Placental pericyte (primary cell): ENCODE results near the gene PNCK. TPM values are rescaled to one million over a fixed set of nuclear protein-coding genes. Genes with fewer than 3 reads are reported as not detected.

Experiments
- small RNA-seq: library from RNA; depleted of rRNA; stranded (forward); fragments of <200 nt; gene quantifications from one replicate; pipeline ENCODE3, GENCODE V24; 2012; ENCODE audit warnings: low replicate concordance
- total RNA-seq: library from RNA; depleted of rRNA; stranded (reverse); fragments of >200 nt; gene quantifications from 2 replicates; pipeline ENCODE4 v1.2.3, GENCODE V29; 2012

The PNCK gene
- total RNA-seq, result 0.22 TPM in 1 of 2 replicates, not detected in the other

DNA sequence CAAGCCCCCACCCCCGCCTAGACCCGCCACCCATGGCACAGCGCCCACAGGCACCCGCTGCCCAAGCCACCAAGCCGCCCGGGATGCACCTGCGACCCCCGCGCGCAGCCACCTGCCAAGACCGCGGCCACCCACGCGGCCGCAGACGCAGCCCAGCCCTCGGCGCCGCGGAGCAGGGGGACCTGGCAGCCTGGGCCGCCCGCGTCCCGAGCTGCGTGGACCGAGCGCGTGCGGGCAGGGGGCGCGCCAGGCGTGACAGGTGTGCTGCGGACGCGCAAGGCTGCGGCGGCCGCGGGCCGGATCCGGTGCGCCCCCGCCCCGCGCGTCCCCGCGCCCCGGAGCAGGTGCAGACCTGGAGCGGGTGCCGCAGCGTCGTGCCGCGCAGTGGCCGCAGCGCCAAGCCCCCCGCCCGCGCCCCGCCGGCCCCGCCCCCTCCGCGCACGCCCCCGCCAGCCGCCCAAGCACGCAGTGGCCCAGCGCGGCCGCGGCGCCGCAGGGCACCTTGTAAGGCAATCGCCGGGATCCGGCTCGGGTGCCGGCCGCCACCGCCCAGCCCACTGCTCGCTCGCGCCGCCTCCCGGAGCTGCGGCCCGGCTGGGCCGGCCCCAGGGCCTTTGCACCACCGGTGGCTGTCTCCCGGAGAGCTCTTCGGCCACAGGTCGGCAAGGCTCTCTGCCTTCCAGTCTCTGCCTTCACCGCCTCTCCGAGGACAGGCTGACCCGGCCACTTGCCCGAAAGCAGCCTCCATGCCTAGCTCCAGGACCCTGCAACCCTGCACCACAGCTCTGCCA is at the start of gene PNCK:
PNCK (minus strand) TSS at position 386 of the 791 bp plus-strand sequence. CDS start 737 bp downstream, outside the sequence.

DNA sequence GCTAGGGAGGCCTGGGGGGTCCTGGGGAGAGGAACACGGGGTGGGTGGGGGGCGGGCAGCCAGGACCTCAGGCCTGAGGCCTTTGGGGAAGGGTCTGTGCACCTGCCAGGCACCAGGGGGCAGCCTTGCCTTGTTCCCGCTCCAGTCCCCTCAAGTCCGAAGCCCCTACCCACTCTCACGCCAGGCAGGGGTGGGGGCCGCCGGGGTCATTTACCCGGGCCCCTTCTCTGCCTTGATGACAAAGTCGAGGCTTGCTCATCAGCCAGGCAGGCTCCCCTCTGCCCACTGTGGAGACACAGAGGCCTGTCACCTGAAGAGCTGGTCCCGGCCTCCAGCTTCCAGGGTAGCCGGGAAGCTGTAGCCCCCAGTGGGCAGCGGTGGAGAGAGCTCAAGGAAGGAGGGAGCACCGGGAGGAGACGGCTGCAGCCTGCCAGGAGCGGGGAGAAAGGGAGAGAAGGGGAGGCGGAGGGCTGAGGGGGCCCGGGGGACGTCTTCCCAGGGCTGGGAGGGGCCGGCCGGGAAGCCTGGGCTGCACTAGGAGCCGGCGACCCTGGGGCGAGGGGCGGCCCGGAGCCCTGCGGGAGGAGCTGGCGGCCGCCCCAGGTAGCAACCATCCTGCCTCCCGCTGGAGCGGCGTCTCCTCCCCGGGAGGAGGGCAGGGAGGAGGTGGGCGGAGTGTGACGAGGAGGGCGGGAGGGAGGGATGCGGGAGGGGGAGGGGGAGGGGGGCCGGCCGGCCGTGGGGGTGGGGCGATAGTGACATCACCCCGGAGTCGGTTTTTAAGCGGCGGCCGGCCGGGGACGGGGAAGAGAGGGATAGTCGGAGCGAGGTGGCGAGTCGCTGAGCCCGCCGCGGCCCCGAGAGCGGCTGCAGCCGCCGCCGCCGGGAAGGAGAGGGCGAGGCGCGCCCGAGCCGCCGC is 13.8 kb upstream of the PNCK start, which contains the start of gene SLC6A8:
SLC6A8 (plus strand) TSS at position 806 of the 919 bp plus-strand sequence. CDS start 649 bp downstream, outside the sequence.

DNA sequence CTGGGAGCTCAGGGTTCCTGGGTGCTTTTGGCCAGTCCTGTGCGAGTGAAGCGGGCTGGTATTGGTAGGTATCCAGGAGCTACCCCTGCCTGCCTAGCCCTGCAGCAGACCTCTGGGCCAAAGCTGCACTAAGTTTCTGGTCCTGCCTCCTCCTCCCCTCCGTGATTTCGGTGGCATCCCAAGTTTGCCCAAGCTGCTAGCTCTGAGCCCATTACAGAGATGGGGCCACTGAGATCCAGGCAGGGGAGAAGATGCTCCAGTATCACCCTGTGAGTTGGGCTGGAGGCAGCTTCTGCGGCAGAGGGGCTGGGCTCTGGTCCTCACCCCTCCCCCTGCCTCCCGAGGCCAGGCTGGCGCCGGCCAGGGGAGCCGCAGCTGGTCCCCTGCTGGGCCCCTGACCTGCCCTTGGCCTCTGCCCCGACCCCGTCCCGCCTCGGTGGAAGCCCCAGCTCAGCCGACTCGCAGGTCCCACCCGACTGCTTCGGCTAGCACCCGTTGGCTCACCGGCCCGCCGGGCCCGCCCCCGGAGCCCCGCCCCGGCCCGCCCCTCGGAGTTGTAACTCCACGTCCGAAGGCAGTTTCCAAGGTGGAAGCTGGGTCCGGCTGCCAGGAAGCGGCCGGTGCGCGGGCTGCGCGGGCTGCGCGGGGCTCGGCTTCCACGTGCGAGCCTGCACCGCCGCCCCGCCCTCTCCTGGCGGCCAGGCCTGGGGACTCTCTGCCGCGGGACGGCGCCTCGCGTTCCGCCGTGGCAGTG is 26.8 kb downstream of the PNCK start, which contains the start of gene DUSP9:
DUSP9 (plus strand) TSS at position 584 of the 754 bp plus-strand sequence. CDS start 751 bp downstream, outside the sequence.

Small RNA genes lying within 50 kb of the gene (small RNA-seq; reads per million reads assigned to genes)
- gene RN7SL687P, result not detected

Other genes with a start within 250 kb of the PNCK start
- gene TREX2, start 227.8 kb downstream of the PNCK start, total RNA-seq, result 0.22 and 2.4 TPM in 2 replicates
- 8.8 and 26.8 TPM in 2 replicates for gene HAUS7, start 203.2 kb downstream of the PNCK start, total RNA-seq
- 3.3 and 23.3 TPM in 2 replicates for gene BGN, start 178.8 kb downstream of the PNCK start, total RNA-seq
- not detected in 2 replicates for gene ATP2B3, start 156.2 kb downstream of the PNCK start, total RNA-seq
- gene CCNQ, start 74.7 kb downstream of the PNCK start, total RNA-seq, result 24.3 and 52.0 TPM in 2 replicates
- gene DUSP9, start 26.6 kb downstream of the PNCK start, total RNA-seq, result under 0.01 and 0.14 TPM in 2 replicates
- gene SLC6A8, start 14.1 kb upstream of the PNCK start, total RNA-seq, result 10.0 and 16.4 TPM in 2 replicates
- 141 and 153 TPM in 2 replicates for gene BCAP31, start 50.6 kb upstream of the PNCK start, total RNA-seq
- gene ABCD1, start 51.0 kb upstream of the PNCK start, total RNA-seq, result 18.6 and 22.0 TPM in 2 replicates
- 4.0 and 4.6 TPM in 2 replicates for gene PLXNB3, start 90.4 kb upstream of the PNCK start, total RNA-seq
- gene SRPK3, start 107.2 kb upstream of the PNCK start, total RNA-seq, result 0.44 and 1.7 TPM in 2 replicates
- gene IDH3G, start 120.6 kb upstream of the PNCK start, total RNA-seq, result 64.6 and 81.2 TPM in 2 replicates
- 101 and 182 TPM in 2 replicates for gene SSR4, start 120.9 kb upstream of the PNCK start, total RNA-seq
- 0.14 TPM in 1 of 2 replicates, not detected in the other for gene PDZD4, start 156.7 kb upstream of the PNCK start, total RNA-seq
- 0.88 and 18.2 TPM in 2 replicates for gene L1CAM, start 212.4 kb upstream of the PNCK start, total RNA-seq
- gene AVPR2, start 230.9 kb upstream of the PNCK start, total RNA-seq, result not detected in 2 replicates